Muscle layer of duodenum (tissue), 2 donors: Measurements from ENCODE around the gene ADARB1.

Experiments used
- H3K27ac ChIP-seq: one replicate; pipeline ENCODE4 v1.7.0; 2013; ENCODE audit warnings: mild to moderate bottlenecking, low read length
- H3K27me3 ChIP-seq: one replicate; pipeline ENCODE4 v1.7.0; 2013; ENCODE audit warnings: low read depth, mild to moderate bottlenecking, control low read depth, low read length
- H3K36me3 ChIP-seq, 2 donors: one replicate each; pipeline ENCODE4 v1.7.0; 2013; ENCODE audit warnings: low read length in 2 of 2, control low read depth in 1 of 2, mild to moderate bottlenecking in 1 of 2; ENCODE audit not compliant: insufficient read depth in 2 of 2, control insufficient read depth in 1 of 2
- H3K4me1 ChIP-seq, 2 donors: one replicate each; pipeline ENCODE4 v1.7.0; 2013; ENCODE audit warnings: low read length in 2 of 2, mild to moderate bottlenecking in 2 of 2, control low read depth in 1 of 2, moderate library complexity in 1 of 2; ENCODE audit not compliant: insufficient read depth in 2 of 2, control insufficient read depth in 1 of 2
- H3K4me3 ChIP-seq, 2 donors: one replicate each; pipeline ENCODE4 v1.7.0; 2013; ENCODE audit warnings: low read length in 2 of 2, low read depth in 1 of 2, mild to moderate bottlenecking in 1 of 2
- H3K9me3 ChIP-seq, 2 donors: one replicate each; pipeline ENCODE4 v1.7.0; 2013; ENCODE audit warnings: low read length in 2 of 2, control low read depth in 1 of 2, mild to moderate bottlenecking in 1 of 2; ENCODE audit not compliant: control insufficient read depth in 1 of 2
- donor health status: healthy.

The ADARB1 gene

DNA sequence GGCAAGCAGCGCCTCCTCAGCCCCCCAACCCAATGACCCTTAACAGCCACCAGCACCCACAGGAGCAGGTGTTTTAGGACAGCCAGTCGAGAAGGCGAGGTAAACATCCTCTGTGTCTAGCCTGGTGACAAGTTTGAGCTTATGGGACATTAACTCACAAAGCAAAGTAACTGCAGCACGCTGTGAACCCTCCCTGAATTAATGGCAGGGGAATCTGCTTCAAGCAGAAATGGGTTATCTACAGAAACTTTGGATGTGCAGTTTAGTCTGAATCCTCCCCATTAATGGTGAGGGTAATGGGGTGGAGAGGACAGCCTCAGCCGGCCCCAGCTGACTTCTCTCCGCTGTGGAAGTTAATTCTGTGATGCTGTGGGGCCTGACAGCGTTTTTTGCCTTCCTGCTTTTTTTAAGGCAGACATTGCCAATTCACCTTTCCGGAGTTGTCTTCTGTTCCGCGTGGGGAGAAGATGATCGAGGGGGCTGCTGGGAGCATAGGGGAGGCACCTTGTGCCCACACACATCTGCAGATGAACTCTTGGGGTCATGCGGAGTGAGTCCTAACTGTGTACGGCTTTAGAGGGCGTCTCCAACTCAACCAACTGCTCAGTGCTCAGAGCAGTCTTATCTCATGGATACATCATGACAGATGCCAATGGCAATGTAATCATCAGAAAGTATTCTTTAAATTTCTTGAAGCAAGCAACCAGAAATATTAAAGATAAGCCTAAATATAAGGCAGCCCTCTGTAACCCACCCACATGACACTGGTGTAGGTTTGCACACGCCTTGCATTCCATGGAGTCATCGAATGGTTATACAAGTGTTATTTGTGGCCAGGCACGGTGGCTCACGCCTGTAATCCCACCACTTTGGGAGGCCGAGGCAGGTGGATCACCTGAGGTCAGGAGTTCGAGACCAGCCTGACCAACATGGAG, 172.3 kb downstream of the ADARB1 start:
- Histone ChIP-seq H3K4me1 (peaks cover 0 to 4% of the 10 kb centered on the region in 2 donors), H3K4me3 (no peak overlapping the region), H3K27ac (no peak overlapping the region), H3K36me3 (no peaks in the 10 kb centered on the region), H3K9me3 (peaks cover 11 to 20% of the 10 kb centered on the region in 2 donors), H3K27me3 (no peaks in the 10 kb centered on the region)

- Histone ChIP-seq H3K36me3 (no peaks in the 10 kb centered on the region), H3K4me1 (peaks cover 0 to 4% of the 10 kb centered on the region in 2 donors), H3K4me3 (peak overlapping the region; percentile 49 to 52), H3K27ac (no peak overlapping the region), H3K27me3 (no peaks in the 10 kb centered on the region), H3K9me3 (peaks cover 7 to 9% of the 10 kb centered on the region in 2 donors)
Measured at GRCh38 chr21:45248301-45248892, 174.0 kb downstream of the ADARB1 start.

- Histone ChIP-seq H3K4me3 (peak overlapping the region; percentile 49 to 52), H3K4me1 (peaks cover 0 to 4% of the 10 kb centered on the region in 2 donors), H3K27ac (no peak overlapping the region), H3K27me3 (no peaks in the 10 kb centered on the region), H3K9me3 (peaks cover 2 to 4% of the 10 kb centered on the region in 2 donors), H3K36me3 (no peaks in the 10 kb centered on the region)
Measured at GRCh38 chr21:45248893-45249381, 174.6 kb downstream of the ADARB1 start.

- H3K4me3 ChIP-seq = no peak overlapping the region
- H3K4me1 ChIP-seq = peaks cover 0 to 4% of the 10 kb centered on the region in 2 donors
- H3K27me3 ChIP-seq = no peaks in the 10 kb centered on the region
- no peaks in the 10 kb centered on the region for H3K36me3 ChIP-seq
- no peaks in the 10 kb centered on the region for H3K9me3 ChIP-seq
- H3K27ac ChIP-seq = no peak overlapping the region
Measured at GRCh38 chr21:45249626-45250025, 175.2 kb downstream of the ADARB1 start.

DNA sequence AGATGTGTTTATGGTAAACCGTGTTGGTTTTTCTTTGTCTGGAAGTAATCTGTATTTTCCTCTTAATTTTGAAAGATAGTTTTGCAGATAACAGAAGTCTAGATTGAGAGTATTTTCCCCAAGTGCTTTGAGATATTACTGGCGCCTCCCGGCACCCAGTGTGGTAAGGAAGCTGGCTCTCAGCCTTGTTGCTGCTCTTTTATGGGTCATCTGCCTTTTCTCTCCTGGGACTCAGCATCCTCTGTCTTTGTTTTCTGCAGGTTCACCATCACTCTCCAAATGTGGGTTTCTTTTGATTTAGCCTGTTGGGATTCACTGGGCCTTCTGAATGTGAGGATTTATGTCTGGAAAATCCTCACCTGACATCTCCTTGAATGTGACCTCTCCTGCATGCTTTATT, 175.9 kb downstream of the ADARB1 start:
- no peaks in the 10 kb centered on the region for H3K36me3 ChIP-seq
- no peak overlapping the region for H3K4me3 ChIP-seq
- H3K9me3 ChIP-seq = no peaks in the 10 kb centered on the region
- H3K27ac ChIP-seq = no peak overlapping the region
- H3K27me3 ChIP-seq = no peaks in the 10 kb centered on the region
- H3K4me1 ChIP-seq = peaks cover 0 to 4% of the 10 kb centered on the region in 2 donors

GRCh38 chr21:45250914-45251634, 176.7 kb downstream of the ADARB1 start:
- H3K36me3 ChIP-seq = no peaks in the 10 kb centered on the region
- no peaks in the 10 kb centered on the region for H3K27me3 ChIP-seq
- H3K4me1 ChIP-seq = peaks cover 0 to 4% of the 10 kb centered on the region in 2 donors
- no peaks in the 10 kb centered on the region for H3K9me3 ChIP-seq
- no peak overlapping the region for H3K27ac ChIP-seq
- no peak overlapping the region for H3K4me3 ChIP-seq

DNA sequence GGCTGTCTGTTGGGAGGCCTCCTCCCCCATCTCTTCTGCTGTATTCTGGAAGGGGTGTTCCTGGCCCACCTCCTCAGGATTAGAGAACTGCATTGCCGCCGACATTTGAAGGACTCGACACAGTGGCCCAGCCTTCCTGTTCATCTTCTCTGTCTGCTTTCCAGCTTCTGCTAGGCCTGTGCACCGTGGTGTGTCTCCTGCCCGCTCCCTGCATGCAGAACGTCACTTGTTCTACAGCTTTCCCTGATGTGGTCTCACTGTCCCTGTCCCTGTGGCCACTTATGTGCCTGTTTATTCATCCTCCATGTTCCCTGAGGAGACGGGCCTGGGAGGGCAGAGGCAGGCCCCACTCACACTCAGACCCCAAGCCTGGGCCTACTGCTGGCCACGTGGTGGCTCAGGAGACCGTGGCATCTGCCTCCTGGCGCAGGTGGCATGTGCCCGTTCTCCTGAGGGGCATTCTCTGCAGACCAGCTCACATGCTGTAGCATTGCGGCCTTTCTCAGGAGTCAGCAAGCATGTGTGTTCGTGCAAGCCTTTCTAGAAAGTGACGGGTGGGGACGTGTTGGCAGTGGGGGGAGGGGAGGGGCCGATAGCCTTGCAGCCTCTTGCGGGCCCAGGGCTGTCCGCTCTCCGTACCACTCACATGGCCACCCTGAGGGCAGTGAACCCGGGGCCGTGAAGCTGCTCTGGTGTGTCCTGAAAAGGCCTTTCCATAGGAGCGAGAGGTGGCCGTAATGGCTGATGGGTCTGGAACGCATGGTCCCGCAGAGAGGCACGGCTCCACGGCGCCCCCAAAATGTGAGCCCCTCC, 177.5 kb downstream of the ADARB1 start:
- Histone ChIP-seq H3K4me3 (no peak overlapping the region), H3K27ac (no peak overlapping the region), H3K4me1 (peaks cover 0 to 4% of the 10 kb centered on the region in 2 donors), H3K36me3 (no peaks in the 10 kb centered on the region), H3K27me3 (no peaks in the 10 kb centered on the region), H3K9me3 (no peaks in the 10 kb centered on the region)

DNA sequence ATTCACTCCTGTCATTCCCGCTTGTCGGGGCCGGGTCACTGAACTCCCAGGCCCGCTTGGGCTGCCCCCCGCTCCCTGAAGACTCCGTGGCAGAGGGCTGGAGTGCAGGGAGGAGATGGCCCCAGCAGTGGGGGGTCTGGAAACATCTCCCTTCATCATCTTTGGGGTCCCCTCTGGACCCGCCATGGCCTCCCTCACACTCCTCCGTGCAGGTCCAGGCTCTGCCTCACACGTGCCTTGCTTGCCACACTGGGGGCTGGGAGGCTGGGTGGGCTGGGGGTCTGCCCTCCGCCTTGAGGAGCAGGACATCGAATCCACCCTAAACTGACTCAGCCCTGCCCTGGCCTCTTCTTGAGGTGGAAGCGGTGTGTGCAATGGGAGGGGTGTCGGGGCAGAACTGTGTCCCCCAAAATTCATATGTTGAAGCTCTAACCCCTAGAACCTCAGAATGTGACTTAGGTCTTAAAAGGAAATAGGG, 178.1 kb downstream of the ADARB1 start:
- Histone ChIP-seq H3K36me3 (no peaks in the 10 kb centered on the region), H3K4me3 (no peak overlapping the region), H3K27me3 (no peaks in the 10 kb centered on the region), H3K9me3 (no peaks in the 10 kb centered on the region), H3K4me1 (peaks cover 0 to 10% of the 10 kb centered on the region in 2 donors), H3K27ac (no peak overlapping the region)

DNA sequence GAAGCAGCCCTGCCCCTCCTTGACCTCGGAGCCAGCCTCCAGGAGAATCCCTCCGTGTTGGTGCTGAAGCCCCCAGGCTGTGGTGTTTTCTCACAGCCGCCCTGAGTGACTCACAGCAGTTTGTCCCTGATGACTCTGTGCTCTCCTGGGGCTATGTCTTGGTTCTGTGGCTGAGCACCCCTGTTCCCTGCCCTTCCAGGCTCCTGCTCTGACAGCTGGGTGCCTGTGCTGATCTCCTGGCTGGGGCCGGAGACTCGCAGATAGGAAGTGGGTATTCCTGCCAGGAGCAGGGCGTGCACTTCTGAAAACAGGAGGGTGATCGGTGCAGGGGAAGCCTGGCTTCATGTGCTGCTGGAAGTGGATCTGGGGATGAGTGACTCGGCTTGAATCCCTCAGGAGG, 178.8 kb downstream of the ADARB1 start:
- Histone ChIP-seq H3K9me3 (no peaks in the 10 kb centered on the region), H3K27me3 (no peaks in the 10 kb centered on the region), H3K4me1 (peaks cover 0 to 13% of the 10 kb centered on the region in 2 donors), H3K27ac (no peak overlapping the region), H3K36me3 (no peaks in the 10 kb centered on the region), H3K4me3 (no peak overlapping the region)

DNA sequence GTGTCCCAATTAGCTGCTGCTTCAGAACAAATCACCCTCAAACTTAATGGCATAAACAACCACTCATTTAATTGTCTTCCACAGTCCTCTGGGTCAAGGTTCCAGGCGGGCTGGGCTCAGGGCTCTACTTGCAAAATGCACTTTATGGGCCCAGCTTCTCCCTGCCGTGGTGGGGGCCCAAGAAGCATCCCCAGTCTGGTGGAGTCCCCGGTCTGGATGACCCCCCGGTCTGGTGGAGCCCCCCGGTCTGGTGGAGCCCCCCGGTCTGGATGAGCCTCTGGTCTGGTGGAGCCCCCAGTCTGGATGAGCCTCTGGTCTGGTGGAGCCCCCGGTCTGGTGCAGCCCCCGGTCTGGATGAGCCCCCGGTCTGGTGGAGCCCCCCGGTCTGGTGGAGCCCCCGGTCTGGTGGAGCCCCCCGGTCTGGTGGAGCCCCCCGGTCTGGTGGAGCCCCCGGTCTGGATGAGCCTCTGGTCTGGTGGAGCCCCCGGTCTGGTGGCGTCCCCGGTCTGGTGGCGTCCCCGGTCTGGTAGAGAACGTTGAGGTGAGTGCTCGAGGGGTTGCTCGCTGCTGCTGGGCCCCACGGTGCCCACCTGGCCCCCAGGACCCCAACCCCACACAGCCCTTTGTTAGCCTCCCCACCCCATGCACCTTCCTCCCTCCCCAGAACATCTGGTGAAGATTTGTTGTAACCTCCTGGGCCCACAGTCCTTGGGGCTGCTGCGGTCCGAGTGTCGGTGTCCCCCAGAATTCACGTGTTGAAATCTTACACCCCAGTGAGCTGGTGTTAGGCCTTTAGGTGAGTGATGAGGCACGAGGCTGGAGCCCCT, 179.5 kb downstream of the ADARB1 start:
- no peaks in the 10 kb centered on the region for H3K27me3 ChIP-seq
- no peak overlapping the region for H3K4me3 ChIP-seq
- no peaks in the 10 kb centered on the region for H3K36me3 ChIP-seq
- H3K27ac ChIP-seq = no peak overlapping the region
- H3K9me3 ChIP-seq = no peaks in the 10 kb centered on the region
- H3K4me1 ChIP-seq = peaks cover 0 to 9% of the 10 kb centered on the region in 2 donors
